Bone marrow (tissue), 2 donors: Measurements from ENCODE around the gene PATE4.
"Not testable (repeated sequence)": the region's sequence is repeated elsewhere in the genome, so short reads cannot be mapped to it uniquely, and the experiment has no call there.

Experiments
- DNase-seq, 2 donors: peaks; one replicate each; lab custom pipeline; 2025; lab: John Stamatoyannopoulos, UW

The PATE4 gene

GRCh38 chr11:125833016-125833415 lies at the start of gene PATE4:
TSS of gene PATE4 (plus strand) at chr11:125833316. CDS start at chr11:125833360, 44 bp downstream.
- no peak for DNase-seq

GRCh38 chr11:125784678-125785077 lies 48.4 kb upstream of the PATE4 start:
- no peak for DNase-seq

- no peak for DNase-seq
Observed at GRCh38 chr11:125787827-125788226, 45.3 kb upstream of the PATE4 start, which contains the start of gene PATE3. TSS of gene PATE3 (plus strand) at chr11:125788127. CDS start at chr11:125788152, 25 bp downstream.

GRCh38 chr11:125790825-125791224 lies 42.3 kb upstream of the PATE4 start:
- DNase-seq, result no peak

GRCh38 chr11:125797641-125798040 lies 35.5 kb upstream of the PATE4 start:
- DNase-seq, result no peak

- DNase-seq, result no peak
Observed at GRCh38 chr11:125799808-125800207, 33.3 kb upstream of the PATE4 start.

GRCh38 chr11:125802387-125802786 lies 30.7 kb upstream of the PATE4 start:
- no peak for DNase-seq

- DNase-seq, result no peak
Observed at GRCh38 chr11:125807909-125808308, 25.2 kb upstream of the PATE4 start.

GRCh38 chr11:125835748-125836147 lies 2.6 kb downstream of the PATE4 start:
- no peak for DNase-seq

GRCh38 chr11:125842321-125842948 lies 9.3 kb downstream of the PATE4 start:
- DNase-seq, result no peak

GRCh38 chr11:125846188-125846587 lies 13.1 kb downstream of the PATE4 start:
- DNase-seq, result no peak

GRCh38 chr11:125857670-125858069 lies 24.6 kb downstream of the PATE4 start:
- not testable (repeated sequence) for DNase-seq

- not testable (repeated sequence) for DNase-seq
Observed at GRCh38 chr11:125862786-125863185, 29.7 kb downstream of the PATE4 start.

- not testable (repeated sequence) for DNase-seq
Observed at GRCh38 chr11:125865354-125865753, 32.2 kb downstream of the PATE4 start.

GRCh38 chr11:125869521-125869920 lies 36.4 kb downstream of the PATE4 start:
- no peak for DNase-seq

GRCh38 chr11:125871391-125872137 lies 38.4 kb downstream of the PATE4 start:
- DNase-seq, result no peak

- DNase-seq, result no peak
Observed at GRCh38 chr11:125872138-125872491, 39.0 kb downstream of the PATE4 start.

GRCh38 chr11:125873881-125874555 lies 40.9 kb downstream of the PATE4 start:
- DNase-seq, result no peak

- no peak for DNase-seq
Observed at GRCh38 chr11:125874556-125875124, 41.5 kb downstream of the PATE4 start.

- no peak for DNase-seq
Observed at GRCh38 chr11:125881291-125881690, 48.2 kb downstream of the PATE4 start.

- DNase-seq, result no peak
Observed at GRCh38 chr11:125883375-125883774, 50.3 kb downstream of the PATE4 start.

- peak in 1 of 2 donors; percentile 55 for DNase-seq
Observed at GRCh38 chr11:125886997-125887372, 53.9 kb downstream of the PATE4 start.
